ENCODE measurements around the gene FAF1.
A peak's percentile ranks its signal among the peaks of the same experiment; 100 is the strongest.

The FAF1 gene

GRCh38 chr1:50977575-50978143 lies 17.6 kb upstream of the FAF1 start:
- DNase-seq = peak in 2 of 3 donors; percentile 39 to 64

- peak; percentile 63 to 68 (median 65) for DNase-seq
Measured at GRCh38 chr1:50976890-50977574, 17.0 kb upstream of the FAF1 start.

GRCh38 chr1:50976111-50976889 lies 16.2 kb upstream of the FAF1 start:
- no peak for DNase-seq

- no peak for DNase-seq
Measured at GRCh38 chr1:50975436-50975835, 15.4 kb upstream of the FAF1 start.

GRCh38 chr1:50974618-50974935 lies 14.5 kb upstream of the FAF1 start:
- no peak for DNase-seq

- no peak for DNase-seq
Measured at GRCh38 chr1:50973875-50974617, 14.0 kb upstream of the FAF1 start.

- no peak for DNase-seq
Measured at GRCh38 chr1:50973255-50973654, 13.2 kb upstream of the FAF1 start.

- peak in 1 of 3 donors; percentile 20 for DNase-seq
Measured at GRCh38 chr1:50972766-50973165, 12.7 kb upstream of the FAF1 start.

GRCh38 chr1:50971748-50972305 lies 11.8 kb upstream of the FAF1 start:
- no peak for DNase-seq

GRCh38 chr1:50970931-50971582 lies 11.0 kb upstream of the FAF1 start:
- no peak for DNase-seq

GRCh38 chr1:50970509-50970887 lies 10.4 kb upstream of the FAF1 start:
- no peak for DNase-seq

GRCh38 chr1:50969611-50970508 lies 9.8 kb upstream of the FAF1 start, which contains the start of gene CDKN2C:
Gene CDKN2C, plus strand, starts transcription at chr1:50970245. Its CDS starts 124 bp downstream, at chr1:50970369.
- peak; percentile 44 to 58 (median 51) for DNase-seq

GRCh38 chr1:50968821-50969610 lies 8.9 kb upstream of the FAF1 start:
- peak; percentile 64 to 77 (median 68) for DNase-seq

- DNase-seq = peak; percentile 89 to 95 (median 93)
Measured at GRCh38 chr1:50968158-50968820, 8.2 kb upstream of the FAF1 start.

- peak; percentile 20 to 27 (median 26) for DNase-seq
Measured at GRCh38 chr1:50967416-50968157, 7.5 kb upstream of the FAF1 start.

- DNase-seq = no peak
Measured at GRCh38 chr1:50966991-50967390, 6.9 kb upstream of the FAF1 start.

- DNase-seq = no peak
Measured at GRCh38 chr1:50964863-50965262, 4.8 kb upstream of the FAF1 start.

- DNase-seq = peak; percentile 34 to 48 (median 37)
Measured at GRCh38 chr1:50959303-50959912, 659 bp downstream of the FAF1 start.

GRCh38 chr1:50955116-50955515 lies 5.0 kb downstream of the FAF1 start:
- DNase-seq = peak; percentile 22 to 32 (median 28)

All from suppressor macrophage treated with lipopolysaccharide for 1 hour (primary cell).